DND-41 (cell line): ENCODE data around the gene LONP2.

Experiments used
- ATAC-seq: fragments of 200-7000 bp; cut with Tn5 transposase; 3 replicates; pipeline ENCODE4 v1.9.1; 2021; ENCODE audit warnings: low read depth; ENCODE audit not compliant: insufficient read depth
- DNase-seq: peaks from one replicate; pipeline ENCODE4 v3.0.0-alpha.2; 2020
- H2AFZ ChIP-seq: 2 replicates; pipeline ENCODE4 v1.6.0; 2012; ENCODE audit warnings: low read depth, low read length
- H3K27ac ChIP-seq: 2 replicates; pipeline ENCODE4 v1.5.1; 2012; ENCODE audit warnings: low read length, inconsistent platforms
- H3K27me3 ChIP-seq: fragments of 200-600 bp; sonication (generic); 2 replicates; pipeline ENCODE4 v1.6.0; 2012; ENCODE audit warnings: low read length, mild to moderate bottlenecking, inconsistent platforms; ENCODE audit not compliant: insufficient read depth, poor library complexity
- H3K36me3 ChIP-seq: 2 replicates; pipeline ENCODE4 v1.5.1; 2012; ENCODE audit warnings: low read length, inconsistent platforms; ENCODE audit not compliant: insufficient read depth
- H3K4me1 ChIP-seq: 2 replicates; pipeline ENCODE4 v1.5.1; 2012; ENCODE audit warnings: mild to moderate bottlenecking, low read length; ENCODE audit not compliant: insufficient read depth
- H3K4me2 ChIP-seq: 2 replicates; pipeline ENCODE4 v1.6.0; 2012; ENCODE audit warnings: mild to moderate bottlenecking, moderate library complexity, low read length, inconsistent platforms; ENCODE audit not compliant: insufficient read depth
- H3K4me3 ChIP-seq, 2 experiments: fragments of 200-600 bp in 1 of 2; shearing (Covaris generic) in 1 of 2; 2 replicates each; pipeline ENCODE4 v1.5.1; 2012 to 2016; ENCODE audit warnings: inconsistent platforms in 2 of 2, low read length in 2 of 2, mild to moderate bottlenecking in 2 of 2, low read depth in 1 of 2, moderate library complexity in 1 of 2
- H3K79me2 ChIP-seq: 2 replicates; pipeline ENCODE4 v1.6.0; 2012; ENCODE audit warnings: low read length, inconsistent platforms; ENCODE audit not compliant: insufficient read depth
- H3K9ac ChIP-seq: 2 replicates; pipeline ENCODE4 v1.6.0; 2012; ENCODE audit warnings: low read depth, mild to moderate bottlenecking, inconsistent platforms, low read length, moderate library complexity
- H3K9me3 ChIP-seq: 2 replicates; pipeline ENCODE4 v1.5.1; 2012; ENCODE audit warnings: low read length, moderate library complexity, mild to moderate bottlenecking, inconsistent platforms; ENCODE audit not compliant: insufficient read depth, severe bottlenecking
- H4K20me1 ChIP-seq: 2 replicates; pipeline ENCODE4 v1.6.0; 2012; ENCODE audit warnings: low read length; ENCODE audit not compliant: insufficient read depth
- EZH2 ChIP-seq: IDR thresholded peaks from 3 replicates; pipeline ENCODE4 v1.6.1; 2012; ENCODE audit warnings: borderline replicate concordance, low read depth, mild to moderate bottlenecking, moderate library complexity, low read length, inconsistent platforms; ENCODE audit not compliant: severe bottlenecking
- TF ChIP-seq, protein P1 (sequence below): IDR thresholded peaks from 2 replicates; pipeline ENCODE4 v1.5.1; 2012; ENCODE audit warnings: borderline replicate concordance, low read length, moderate library complexity, mild to moderate bottlenecking; ENCODE audit not compliant: poor library complexity, severe bottlenecking; ENCODE audit errors: extremely low read depth

Gene LONP2

DNA sequence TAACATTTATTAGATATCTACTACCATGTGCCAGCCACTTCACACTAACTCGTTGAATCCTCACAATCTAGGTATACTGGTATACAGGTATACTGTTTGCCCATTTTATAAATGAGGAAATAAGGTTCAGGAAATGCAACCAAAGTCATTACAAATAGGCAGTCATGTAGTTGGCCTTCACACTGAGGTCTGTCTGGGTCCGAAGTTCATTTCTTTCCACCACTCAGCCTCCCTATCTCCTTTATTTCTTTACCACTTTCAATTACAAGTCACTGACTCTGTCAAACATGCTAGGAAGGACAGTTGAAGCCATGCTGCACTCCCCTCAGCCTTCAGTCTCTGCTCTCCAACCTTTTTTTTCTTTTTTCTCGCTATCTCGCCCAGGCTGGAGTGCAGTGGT is 161.8 kb downstream of the LONP2 start:
- Histone ChIP-seq H3K4me3 (no peak overlapping the region), H3K9me3 (no peaks in the 10 kb centered on the region), H3K4me1 (no peaks in the 10 kb centered on the region), H4K20me1 (no peaks in the 10 kb centered on the region), H3K27ac (no peak overlapping the region), H3K27me3 (no peaks in the 10 kb centered on the region), H3K79me2 (no peaks in the 10 kb centered on the region), H3K36me3 (no peaks in the 10 kb centered on the region), H2AFZ (no peak overlapping the region), H3K9ac (no peak overlapping the region), H3K4me2 (no peak overlapping the region)
- no peak for TF ChIP-seq EZH2
- TF ChIP-seq, protein P1, sequence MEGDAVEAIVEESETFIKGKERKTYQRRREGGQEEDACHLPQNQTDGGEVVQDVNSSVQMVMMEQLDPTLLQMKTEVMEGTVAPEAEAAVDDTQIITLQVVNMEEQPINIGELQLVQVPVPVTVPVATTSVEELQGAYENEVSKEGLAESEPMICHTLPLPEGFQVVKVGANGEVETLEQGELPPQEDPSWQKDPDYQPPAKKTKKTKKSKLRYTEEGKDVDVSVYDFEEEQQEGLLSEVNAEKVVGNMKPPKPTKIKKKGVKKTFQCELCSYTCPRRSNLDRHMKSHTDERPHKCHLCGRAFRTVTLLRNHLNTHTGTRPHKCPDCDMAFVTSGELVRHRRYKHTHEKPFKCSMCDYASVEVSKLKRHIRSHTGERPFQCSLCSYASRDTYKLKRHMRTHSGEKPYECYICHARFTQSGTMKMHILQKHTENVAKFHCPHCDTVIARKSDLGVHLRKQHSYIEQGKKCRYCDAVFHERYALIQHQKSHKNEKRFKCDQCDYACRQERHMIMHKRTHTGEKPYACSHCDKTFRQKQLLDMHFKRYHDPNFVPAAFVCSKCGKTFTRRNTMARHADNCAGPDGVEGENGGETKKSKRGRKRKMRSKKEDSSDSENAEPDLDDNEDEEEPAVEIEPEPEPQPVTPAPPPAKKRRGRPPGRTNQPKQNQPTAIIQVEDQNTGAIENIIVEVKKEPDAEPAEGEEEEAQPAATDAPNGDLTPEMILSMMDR, result no peak
- DNase-seq (no peak), ATAC-seq (no peak)
